IPS-20b (cell line): ENCODE measurements around the gene GAB3.
"Not testable (repeated sequence)": the region's sequence is repeated elsewhere in the genome, so short reads cannot be mapped to it uniquely, and the experiment has no call there.

ENCODE experiments used
- H3K27ac ChIP-seq: one replicate; pipeline ENCODE4 v1.5.1; 2013; ENCODE audit warnings: low read length
- H3K27me3 ChIP-seq: 2 replicates; pipeline ENCODE4 v1.6.1; 2013; ENCODE audit warnings: mild to moderate bottlenecking, low read length, inconsistent platforms; ENCODE audit not compliant: insufficient read depth
- H3K36me3 ChIP-seq: 2 replicates; pipeline ENCODE4 v1.6.1; 2013; ENCODE audit warnings: low read depth, mild to moderate bottlenecking, inconsistent platforms, low read length, moderate library complexity; ENCODE audit not compliant: insufficient read depth
- H3K4me1 ChIP-seq: 2 replicates; pipeline ENCODE4 v1.6.1; 2013; ENCODE audit warnings: mild to moderate bottlenecking, control low read depth, inconsistent platforms, low read length, moderate library complexity; ENCODE audit not compliant: insufficient read depth
- H3K4me3 ChIP-seq: 2 replicates; pipeline ENCODE4 v1.5.1; 2013; ENCODE audit warnings: mild to moderate bottlenecking, low read length, inconsistent platforms
- H3K9ac ChIP-seq: 2 replicates; pipeline ENCODE4 v1.6.1; 2013; ENCODE audit warnings: low read depth, mild to moderate bottlenecking, inconsistent platforms, low read length, moderate library complexity
- H3K9me3 ChIP-seq: 2 replicates; pipeline ENCODE4 v1.6.1; 2013; ENCODE audit warnings: mild to moderate bottlenecking, low read depth, low read length, inconsistent platforms; ENCODE audit not compliant: insufficient read depth

GAB3 gene

DNA sequence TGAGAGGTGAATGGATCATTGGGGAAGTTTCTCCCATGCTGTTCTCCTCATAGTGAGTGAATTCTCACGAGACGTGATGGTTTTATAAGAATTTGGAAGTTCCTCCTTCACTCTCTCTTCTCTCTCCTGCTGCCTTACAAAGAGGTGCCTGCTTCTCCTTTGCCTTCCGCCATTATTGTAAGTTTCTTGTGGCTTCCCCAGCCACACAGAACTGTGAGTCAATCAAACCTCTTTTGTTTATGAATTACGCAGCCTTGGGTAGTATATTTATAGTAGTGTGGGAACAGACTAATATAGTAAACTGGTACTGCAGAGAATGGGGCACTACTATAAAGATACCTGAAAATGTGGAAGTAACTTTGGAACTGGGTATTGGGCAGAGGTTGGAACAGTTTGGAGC lies 89.7 kb downstream of the GAB3 start:
- no peaks in the 10 kb centered on the region for H3K36me3 ChIP-seq
- H3K4me3 ChIP-seq = no peak overlapping the region
- no peak overlapping the region for H3K27ac ChIP-seq
- no peaks in the 10 kb centered on the region for H3K4me1 ChIP-seq
- no peak overlapping the region for H3K9ac ChIP-seq
- H3K9me3 ChIP-seq = no peaks in the 10 kb centered on the region
- H3K27me3 ChIP-seq = no peaks in the 10 kb centered on the region

GRCh38 chrX:154660541-154660940 lies 90.3 kb downstream of the GAB3 start:
- no peaks in the 10 kb centered on the region for H3K36me3 ChIP-seq
- H3K4me1 ChIP-seq = no peaks in the 10 kb centered on the region
- H3K9me3 ChIP-seq = no peaks in the 10 kb centered on the region
- no peak overlapping the region for H3K4me3 ChIP-seq
- H3K9ac ChIP-seq = no peak overlapping the region
- H3K27me3 ChIP-seq = no peaks in the 10 kb centered on the region
- H3K27ac ChIP-seq = no peak overlapping the region

- Histone ChIP-seq H3K27me3 (no peaks in the 10 kb centered on the region), H3K4me3 (no peak overlapping the region), H3K27ac (no peak overlapping the region), H3K4me1 (no peaks in the 10 kb centered on the region), H3K9ac (no peak overlapping the region), H3K36me3 (no peaks in the 10 kb centered on the region), H3K9me3 (no peaks in the 10 kb centered on the region)
These were observed 91.9 kb downstream of the GAB3 start for GRCh38 chrX:154658957-154659356.

- no peak overlapping the region for H3K9ac ChIP-seq
- H3K4me1 ChIP-seq = no peaks in the 10 kb centered on the region
- H3K27ac ChIP-seq = no peak overlapping the region
- no peaks in the 10 kb centered on the region for H3K36me3 ChIP-seq
- H3K4me3 ChIP-seq = no peak overlapping the region
- H3K9me3 ChIP-seq = no peaks in the 10 kb centered on the region
- no peaks in the 10 kb centered on the region for H3K27me3 ChIP-seq
These were observed 92.7 kb downstream of the GAB3 start for GRCh38 chrX:154658187-154658586.

GRCh38 chrX:154657226-154657805 lies 93.6 kb downstream of the GAB3 start:
- H3K36me3 ChIP-seq = no peaks in the 10 kb centered on the region
- H3K4me3 ChIP-seq = no peak overlapping the region
- no peaks in the 10 kb centered on the region for H3K4me1 ChIP-seq
- no peak overlapping the region for H3K9ac ChIP-seq
- no peak overlapping the region for H3K27ac ChIP-seq
- no peaks in the 10 kb centered on the region for H3K27me3 ChIP-seq
- no peaks in the 10 kb centered on the region for H3K9me3 ChIP-seq

GRCh38 chrX:154655786-154656185 lies 95.1 kb downstream of the GAB3 start:
- no peaks in the 10 kb centered on the region for H3K4me1 ChIP-seq
- H3K9ac ChIP-seq = no peak overlapping the region
- no peaks in the 10 kb centered on the region for H3K27me3 ChIP-seq
- H3K27ac ChIP-seq = no peak overlapping the region
- H3K4me3 ChIP-seq = no peak overlapping the region
- no peaks in the 10 kb centered on the region for H3K36me3 ChIP-seq
- H3K9me3 ChIP-seq = no peaks in the 10 kb centered on the region

- no peaks in the 10 kb centered on the region for H3K27me3 ChIP-seq
- H3K9ac ChIP-seq = no peak overlapping the region
- no peaks in the 10 kb centered on the region for H3K4me1 ChIP-seq
- no peaks in the 10 kb centered on the region for H3K9me3 ChIP-seq
- H3K27ac ChIP-seq = no peak overlapping the region
- no peaks in the 10 kb centered on the region for H3K36me3 ChIP-seq
- no peak overlapping the region for H3K4me3 ChIP-seq
These were observed 95.5 kb downstream of the GAB3 start for GRCh38 chrX:154655346-154655745.

DNA sequence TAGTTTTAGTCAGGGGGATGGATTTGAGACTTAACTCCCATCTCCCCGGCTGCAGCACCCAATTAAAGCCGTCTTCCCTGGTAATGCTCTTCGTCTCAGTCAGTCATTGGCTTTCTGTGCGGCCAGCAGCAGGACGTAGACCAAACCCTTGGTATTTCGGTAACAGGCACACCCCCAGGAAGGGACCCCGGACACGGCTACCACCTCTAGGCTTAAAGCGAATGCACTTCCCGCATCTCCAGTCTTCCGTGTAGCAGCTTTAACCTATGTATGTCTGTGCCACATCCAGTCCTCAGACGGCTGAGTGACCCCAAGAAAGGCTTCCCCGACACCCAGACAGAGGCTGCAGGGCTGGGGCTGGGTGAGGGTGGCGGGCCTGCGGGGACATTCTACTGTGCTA lies 96.0 kb downstream of the GAB3 start:
- Histone ChIP-seq H3K4me1 (0 out of 2 replicates have a peak, but pooled peaks cover 2% of the 10 kb centered on the region), H3K9ac (no peak overlapping the region), H3K27ac (no peak overlapping the region), H3K36me3 (no peaks in the 10 kb centered on the region), H3K4me3 (no peak overlapping the region), H3K27me3 (no peaks in the 10 kb centered on the region), H3K9me3 (no peaks in the 10 kb centered on the region)

DNA sequence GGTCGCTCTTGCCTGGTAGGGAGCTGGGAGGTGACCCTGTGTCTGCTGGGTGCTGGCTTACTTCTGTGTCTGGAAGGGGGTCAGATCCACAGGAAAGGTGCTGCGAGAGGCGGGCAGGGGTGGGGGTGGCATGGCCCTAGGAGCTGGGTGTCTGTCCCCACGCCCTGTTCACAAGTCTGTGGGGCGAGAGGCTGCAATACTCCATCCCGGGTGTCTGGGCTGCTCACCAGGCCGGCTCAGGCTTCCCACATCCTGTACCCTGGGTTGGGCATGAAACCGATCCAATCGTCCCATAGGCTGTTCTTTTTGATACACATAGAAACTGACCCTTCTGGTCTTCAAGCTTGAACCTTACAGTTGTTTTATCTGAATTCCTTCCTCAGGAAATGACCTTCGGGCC lies 96.5 kb downstream of the GAB3 start:
- Histone ChIP-seq H3K9me3 (no peaks in the 10 kb centered on the region), H3K9ac (no peak overlapping the region), H3K4me1 (0 out of 2 replicates have a peak, but pooled peaks cover 2% of the 10 kb centered on the region), H3K27ac (no peak overlapping the region), H3K4me3 (no peak overlapping the region), H3K36me3 (no peaks in the 10 kb centered on the region), H3K27me3 (no peaks in the 10 kb centered on the region)

GRCh38 chrX:154653413-154653812 lies 97.5 kb downstream of the GAB3 start, which contains the start of gene CTAG2:
Gene CTAG2, minus strand, starts transcription at chrX:154653579. Its CDS starts 64 bp downstream, at chrX:154653515.
- not testable (repeated sequence) for H3K36me3 ChIP-seq, H3K27me3 ChIP-seq, H3K9ac ChIP-seq, H3K4me3 ChIP-seq, H3K4me1 ChIP-seq, H3K9me3 ChIP-seq, H3K27ac ChIP-seq

DNA sequence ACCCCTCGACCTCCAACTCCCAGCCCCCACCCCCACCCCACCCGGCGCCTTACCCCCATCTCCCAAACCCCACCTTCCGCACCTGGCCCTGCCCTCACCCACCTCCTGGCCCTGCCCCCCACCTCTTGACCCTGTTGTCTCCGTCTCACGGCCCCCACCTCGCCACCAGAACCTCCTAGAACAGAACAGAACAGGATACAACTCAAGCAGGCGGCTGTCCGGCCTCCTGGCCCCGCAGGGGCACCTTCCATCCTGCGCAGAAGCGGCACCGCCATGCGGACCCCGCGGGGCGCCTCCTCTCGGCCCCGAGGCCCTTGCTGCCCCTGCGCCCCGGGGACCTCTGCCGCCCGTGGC lies 97.9 kb downstream of the GAB3 start:
- no peaks in the 10 kb centered on the region for H3K36me3 ChIP-seq
- H3K4me1 ChIP-seq = 0 out of 2 replicates have a peak, but pooled peaks cover 2% of the 10 kb centered on the region
- H3K27me3 ChIP-seq = no peaks in the 10 kb centered on the region
- H3K9me3 ChIP-seq = no peaks in the 10 kb centered on the region
- no peak overlapping the region for H3K4me3 ChIP-seq
- no peak overlapping the region for H3K9ac ChIP-seq
- no peak overlapping the region for H3K27ac ChIP-seq

- no peak overlapping the region for H3K9ac ChIP-seq
- H3K4me1 ChIP-seq = 0 out of 2 replicates have a peak, but pooled peaks cover 2% of the 10 kb centered on the region
- no peaks in the 10 kb centered on the region for H3K9me3 ChIP-seq
- H3K27ac ChIP-seq = no peak overlapping the region
- H3K36me3 ChIP-seq = no peaks in the 10 kb centered on the region
- no peaks in the 10 kb centered on the region for H3K27me3 ChIP-seq
- no peak overlapping the region for H3K4me3 ChIP-seq
These were observed 98.4 kb downstream of the GAB3 start for GRCh38 chrX:154652311-154653047.
